Non-pigmented ciliary epithelial cell (primary cell): Measurements from ENCODE around the gene THOC1.
"Not testable (repeated sequence)": the region's sequence is repeated elsewhere in the genome, so short reads cannot be mapped to it uniquely, and the experiment has no call there.

ENCODE experiments used
- DNase-seq: peaks from one replicate; pipeline ENCODE4 v3.0.0-alpha.2; 2010; ENCODE audit warnings: low read depth

THOC1 gene, protein sequence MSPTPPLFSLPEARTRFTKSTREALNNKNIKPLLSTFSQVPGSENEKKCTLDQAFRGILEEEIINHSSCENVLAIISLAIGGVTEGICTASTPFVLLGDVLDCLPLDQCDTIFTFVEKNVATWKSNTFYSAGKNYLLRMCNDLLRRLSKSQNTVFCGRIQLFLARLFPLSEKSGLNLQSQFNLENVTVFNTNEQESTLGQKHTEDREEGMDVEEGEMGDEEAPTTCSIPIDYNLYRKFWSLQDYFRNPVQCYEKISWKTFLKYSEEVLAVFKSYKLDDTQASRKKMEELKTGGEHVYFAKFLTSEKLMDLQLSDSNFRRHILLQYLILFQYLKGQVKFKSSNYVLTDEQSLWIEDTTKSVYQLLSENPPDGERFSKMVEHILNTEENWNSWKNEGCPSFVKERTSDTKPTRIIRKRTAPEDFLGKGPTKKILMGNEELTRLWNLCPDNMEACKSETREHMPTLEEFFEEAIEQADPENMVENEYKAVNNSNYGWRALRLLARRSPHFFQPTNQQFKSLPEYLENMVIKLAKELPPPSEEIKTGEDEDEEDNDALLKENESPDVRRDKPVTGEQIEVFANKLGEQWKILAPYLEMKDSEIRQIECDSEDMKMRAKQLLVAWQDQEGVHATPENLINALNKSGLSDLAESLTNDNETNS

DNA sequence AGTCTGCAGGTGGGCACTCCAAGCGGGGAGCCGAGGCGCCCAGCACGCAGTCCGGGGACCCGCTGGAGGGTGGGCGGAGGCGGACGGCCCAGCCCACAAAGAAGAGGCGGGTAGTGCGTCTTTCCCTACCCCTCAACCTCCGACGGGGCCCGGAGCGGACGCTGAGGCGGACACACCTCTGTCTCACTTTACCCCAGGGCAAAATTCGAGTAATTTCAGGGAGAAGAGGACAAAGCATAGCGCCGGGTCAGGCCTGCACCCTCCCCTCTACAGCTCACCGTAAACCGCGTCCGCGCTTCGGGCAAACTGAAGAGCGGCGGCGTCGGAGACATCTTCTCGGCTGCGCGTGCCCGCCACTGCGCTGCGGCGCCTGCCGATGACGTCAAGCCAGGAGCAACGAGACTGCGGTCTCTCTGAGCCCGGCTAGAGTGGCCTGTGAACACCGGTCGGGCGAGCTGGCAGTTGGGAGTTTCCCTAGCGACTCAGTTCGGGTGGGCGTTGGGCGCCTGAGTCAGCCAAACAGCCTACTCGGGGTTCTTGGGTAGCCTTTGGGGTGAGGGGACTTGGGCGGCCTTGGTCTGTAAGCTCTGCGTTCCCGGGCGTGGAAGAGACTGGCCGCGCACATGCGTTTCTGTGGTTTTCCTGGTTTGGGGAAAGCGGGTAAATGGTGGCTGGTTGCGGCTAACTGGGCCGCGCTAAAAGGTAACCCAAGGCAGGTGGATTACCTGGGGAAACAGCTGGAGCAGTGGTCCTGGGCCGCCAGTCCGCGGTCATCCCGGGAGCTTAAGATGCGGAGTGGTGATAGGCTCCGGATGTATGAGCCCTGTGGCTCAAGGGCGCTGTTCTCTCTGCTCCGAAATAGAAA lies at the start of gene THOC1:
Gene THOC1, minus strand, starts transcription at position 360 of the 865 bp plus-strand sequence. Its CDS starts 28 bp downstream, at position 332.
- DNase-seq: peak; percentile 77

DNA sequence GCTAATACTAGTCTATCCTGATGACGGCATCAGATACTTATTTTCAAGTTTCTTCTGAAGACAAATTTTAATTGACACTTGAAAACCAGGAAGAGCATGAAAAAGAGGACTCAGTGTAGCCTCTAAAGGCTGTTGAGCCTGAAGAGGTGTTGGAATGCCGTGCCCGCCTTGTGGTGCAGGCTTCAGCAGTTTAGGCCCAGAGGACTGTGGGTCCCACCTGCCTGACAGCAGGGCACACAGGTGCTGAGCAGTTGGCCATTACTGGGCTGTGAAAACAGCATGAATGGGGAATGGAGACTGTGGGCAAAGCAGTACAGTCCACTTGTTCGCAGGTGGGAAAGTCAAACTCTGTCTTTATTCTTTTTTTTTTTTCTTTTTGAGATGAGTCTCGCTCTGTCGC lies 49.8 kb upstream of the THOC1 start:
- DNase-seq: no peak

DNA sequence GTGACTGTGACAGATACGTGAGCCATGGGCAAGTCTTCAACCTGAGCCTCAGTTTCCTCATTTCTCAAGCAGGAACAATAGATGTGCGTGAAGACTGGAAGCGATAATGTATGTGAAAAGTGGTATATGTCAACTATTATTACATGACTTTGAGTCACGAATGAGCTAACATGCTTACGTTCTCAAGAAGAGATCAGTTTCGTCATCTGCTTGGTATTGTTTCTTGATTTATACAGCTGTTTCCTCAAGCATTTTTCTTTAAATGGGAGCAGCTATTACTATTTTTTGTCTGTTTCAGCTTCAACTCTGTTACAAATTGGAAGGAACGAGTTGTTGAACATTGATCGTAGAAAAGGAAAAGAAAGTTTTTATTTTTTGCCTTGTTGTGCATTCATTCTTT lies 48.5 kb upstream of the THOC1 start:
- DNase-seq: no peak

DNA sequence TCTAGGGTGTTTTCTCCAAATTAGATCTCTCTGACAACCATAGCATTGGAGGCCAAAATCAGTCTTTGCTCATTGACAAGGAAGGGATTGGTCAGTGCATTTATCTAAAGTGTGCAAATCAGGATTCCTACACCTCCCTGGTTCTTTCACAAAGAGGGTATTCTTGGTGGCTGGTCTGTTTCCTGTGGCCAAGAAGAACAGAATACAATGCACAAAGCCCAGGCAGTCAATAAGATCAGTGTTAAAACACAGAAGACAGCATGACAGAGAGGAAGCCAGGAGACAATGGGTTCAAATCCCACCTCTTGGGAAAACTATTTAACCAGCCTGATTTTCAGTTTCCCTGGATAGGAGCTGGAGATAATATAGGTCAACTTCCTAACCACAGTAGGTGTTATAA lies 46.1 kb upstream of the THOC1 start:
- DNase-seq: no peak

DNA sequence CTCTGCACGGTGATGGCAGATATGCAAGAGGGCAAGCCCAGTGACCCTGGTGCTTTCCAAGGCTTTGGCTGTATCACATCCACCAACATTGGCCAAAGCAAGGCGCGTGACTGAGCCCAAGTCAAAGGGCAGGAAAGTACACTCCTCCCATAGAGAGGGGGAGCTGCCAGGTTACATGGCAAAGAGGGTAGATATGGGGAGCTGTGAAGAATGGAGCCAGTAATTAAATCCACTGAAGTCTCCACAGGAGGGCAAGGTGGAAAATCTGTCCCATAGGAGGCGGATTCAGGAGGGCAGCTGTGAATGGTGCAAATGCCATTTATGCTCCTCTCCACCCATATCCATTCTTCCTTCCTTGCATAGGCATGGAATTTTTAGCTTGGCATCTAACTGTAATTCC lies 44.6 kb upstream of the THOC1 start:
- no peak for DNase-seq

DNA sequence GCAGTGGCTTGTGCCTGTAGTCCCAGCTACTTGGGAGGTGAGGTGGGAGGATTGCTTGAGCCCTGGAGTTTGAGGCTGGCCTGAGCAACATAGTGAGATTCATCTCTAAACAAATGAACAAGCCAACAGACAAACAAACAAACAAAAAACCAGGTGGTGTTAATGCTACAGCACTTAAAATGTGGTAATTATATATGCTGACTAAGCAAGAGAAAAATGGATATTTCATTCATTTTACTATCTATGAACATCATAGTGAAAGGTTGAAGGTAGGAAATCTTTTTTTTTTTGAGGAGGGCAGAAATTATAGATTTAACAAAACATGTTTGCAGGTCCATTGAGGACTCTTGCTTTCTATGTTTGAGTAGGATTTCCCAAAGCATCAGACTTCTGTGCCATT lies 42.2 kb upstream of the THOC1 start:
- DNase-seq: no peak

DNA sequence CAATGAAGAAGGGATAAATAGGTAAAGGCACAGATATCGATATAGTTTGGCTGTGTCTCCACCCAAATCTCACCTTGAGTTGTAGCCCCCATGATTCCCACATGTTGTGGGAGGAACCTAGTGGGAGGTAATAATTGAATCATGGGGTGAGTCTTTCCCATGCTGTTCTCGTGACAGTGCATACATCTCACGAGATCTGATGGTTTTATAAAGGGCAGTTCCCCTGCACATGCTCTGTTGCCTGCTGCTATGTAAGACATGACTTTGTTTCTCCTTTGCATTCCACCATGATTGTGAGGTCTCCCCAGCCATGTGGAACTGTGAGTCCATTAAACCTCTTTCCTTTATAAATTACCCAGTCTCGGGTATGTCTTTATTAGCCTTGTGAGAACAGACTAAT lies 40.2 kb upstream of the THOC1 start:
- not testable (repeated sequence) for DNase-seq

DNA sequence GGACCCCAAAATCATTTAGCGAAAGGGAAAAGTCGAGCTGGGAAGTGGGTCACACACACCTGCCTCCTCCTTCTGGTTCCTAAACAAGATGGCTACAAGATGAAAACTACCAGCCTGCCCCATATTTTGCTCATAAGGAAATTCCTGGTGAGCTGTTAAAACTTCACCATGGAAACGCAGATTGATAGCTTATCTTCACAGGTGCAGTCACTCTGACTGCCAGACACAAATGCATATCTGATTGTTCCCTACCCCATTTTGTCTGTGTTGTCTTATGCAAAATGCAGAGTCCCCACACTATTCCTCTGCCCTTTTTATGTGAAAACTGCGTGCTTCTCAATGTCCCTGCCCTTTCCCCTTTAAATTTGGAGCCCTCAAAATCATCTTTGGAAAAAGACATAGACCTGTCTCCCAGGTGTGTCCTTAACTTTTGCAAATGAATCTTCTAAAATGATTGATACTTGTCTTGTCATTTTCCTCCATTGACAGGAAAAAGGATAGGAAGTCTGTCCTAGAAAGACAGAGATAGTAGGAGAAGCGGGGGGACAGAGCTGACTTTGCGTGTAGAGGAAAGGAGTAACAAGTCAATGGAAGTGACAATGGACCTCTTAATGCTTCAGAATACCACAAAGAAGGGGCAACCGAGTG lies 38.9 kb upstream of the THOC1 start:
- DNase-seq: no peak

DNA sequence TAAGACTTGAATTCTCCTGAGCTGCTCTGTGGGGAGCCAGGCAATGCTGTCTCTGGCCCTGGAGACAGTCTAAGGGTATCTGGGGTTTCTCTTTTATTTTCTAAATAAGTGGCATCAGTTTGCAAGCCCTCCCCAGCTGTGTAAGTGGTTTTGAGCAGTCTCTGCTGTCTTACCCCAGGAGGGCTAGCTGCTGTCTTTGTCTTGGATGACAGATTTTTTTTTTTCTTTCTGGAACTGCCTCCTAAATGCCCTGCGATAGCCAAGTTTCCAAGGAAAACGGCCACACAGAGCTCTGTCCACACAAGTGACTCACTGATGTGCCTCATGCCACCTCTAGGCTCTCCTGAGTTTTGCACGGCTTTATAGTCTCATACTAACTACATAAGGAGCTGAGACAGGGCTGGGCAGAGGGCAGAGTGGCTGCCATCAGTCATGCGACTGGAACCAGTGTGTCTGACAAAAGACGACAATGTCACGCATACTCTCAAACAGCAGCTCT lies 37.2 kb upstream of the THOC1 start:
- no peak for DNase-seq

DNA sequence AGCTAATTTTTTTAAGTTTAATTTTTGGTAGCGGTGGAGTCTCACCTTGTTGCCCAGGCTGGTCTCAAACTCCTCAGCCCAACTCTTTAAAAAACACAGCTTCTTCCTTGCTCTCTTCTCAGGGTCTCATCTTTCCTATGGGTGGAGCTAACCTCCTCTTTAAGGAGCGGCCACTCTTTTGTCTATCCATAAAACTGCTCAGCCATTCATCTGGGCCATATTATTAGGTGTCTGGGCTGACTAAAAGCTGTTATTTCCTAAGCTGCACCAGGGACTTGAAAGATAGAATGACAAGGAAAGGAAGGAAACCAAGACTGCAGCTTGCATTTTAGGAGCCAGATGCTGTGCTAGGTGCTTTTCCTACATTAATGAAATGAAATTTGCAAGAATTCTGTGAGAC lies 35.8 kb upstream of the THOC1 start:
- DNase-seq: no peak

DNA sequence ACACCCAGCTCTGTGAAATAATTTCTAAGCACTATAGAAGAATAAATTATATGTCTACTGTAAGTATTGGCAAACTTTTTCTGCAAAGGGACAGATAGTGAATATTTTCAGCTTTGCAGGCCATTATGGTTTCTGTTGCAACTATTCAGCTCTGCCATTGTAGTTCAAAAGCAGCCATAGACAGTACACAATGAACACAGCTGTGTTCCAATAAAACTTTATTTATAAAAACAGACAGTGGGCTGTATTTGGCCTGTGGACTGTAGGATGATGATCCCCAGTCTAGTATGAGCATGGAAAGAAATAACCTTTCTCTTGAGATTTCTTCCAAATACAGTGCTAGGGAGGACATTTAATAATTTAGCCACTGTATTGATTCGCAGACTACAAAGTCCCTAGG lies 35.2 kb upstream of the THOC1 start:
- no peak for DNase-seq

DNA sequence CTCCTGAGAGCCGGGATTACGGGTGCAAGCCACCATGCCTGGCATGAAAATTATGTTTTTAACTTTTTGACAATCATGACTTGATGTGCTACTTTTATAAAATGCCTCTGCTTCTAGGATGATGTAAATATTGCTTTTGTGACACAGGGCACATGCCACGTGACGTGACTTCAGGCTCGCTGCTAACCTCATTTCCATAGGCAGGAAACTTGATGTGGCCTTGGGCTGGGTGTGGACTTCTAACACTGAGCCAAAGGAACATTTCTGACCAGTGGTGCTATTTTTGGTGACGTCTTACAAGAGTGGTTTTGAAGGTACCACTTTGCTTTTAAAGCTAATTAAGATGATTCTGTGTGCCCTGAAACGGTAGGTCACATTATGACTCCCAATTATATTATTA lies 34.2 kb upstream of the THOC1 start:
- DNase-seq: no peak

DNA sequence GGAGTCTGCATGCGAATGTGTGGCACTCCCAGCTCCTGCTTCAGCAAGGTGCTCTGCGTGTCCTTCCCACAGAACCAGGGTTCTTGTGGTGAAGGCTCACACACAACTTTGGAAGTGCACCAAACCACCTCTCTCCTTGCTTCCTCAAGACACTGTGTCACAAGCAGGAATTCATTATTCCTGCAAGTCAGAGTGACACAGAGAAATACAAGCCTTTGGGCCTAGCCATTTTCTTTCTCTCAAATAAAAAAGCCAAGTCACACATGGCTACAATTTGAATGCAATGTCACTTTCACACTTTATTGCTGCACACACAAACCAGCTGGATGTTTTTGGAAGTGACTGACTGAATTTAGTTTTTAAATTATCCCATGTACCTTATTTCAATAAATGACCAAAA lies 30.1 kb upstream of the THOC1 start:
- no peak for DNase-seq

DNA sequence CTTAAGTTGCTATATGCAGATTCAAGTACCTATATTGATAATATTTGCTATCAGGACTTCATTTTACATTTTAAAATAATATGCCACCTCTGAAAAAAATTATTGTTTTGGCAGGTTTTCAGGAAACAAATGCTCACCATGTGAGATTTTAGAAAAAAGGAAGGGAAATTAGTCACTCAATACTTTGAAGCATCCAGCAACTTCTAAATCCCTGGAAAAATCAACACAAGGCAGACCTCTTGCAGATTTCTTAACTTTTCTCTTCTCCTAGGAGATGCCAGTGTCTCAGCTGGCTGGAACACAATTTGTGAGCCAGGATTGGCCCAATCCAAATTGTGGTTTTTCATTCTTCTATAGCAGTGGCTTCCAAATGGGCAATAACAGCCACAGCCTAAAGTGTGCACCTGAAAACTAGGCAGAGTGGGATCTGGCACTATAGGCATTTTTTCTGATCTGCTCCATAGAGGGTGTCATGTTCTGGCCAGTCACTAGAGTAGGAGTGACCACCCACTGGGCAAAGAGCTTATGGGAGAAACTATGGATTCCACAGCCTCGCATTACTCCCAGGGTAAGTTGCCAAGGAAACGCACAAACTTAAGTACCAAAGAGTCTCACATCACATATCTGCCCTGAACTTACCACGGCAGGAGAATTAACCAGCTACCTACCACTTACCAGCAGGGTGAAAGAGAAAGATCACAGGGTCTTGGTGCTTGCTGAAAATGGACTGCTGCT lies 28.1 kb upstream of the THOC1 start:
- DNase-seq: no peak

DNA sequence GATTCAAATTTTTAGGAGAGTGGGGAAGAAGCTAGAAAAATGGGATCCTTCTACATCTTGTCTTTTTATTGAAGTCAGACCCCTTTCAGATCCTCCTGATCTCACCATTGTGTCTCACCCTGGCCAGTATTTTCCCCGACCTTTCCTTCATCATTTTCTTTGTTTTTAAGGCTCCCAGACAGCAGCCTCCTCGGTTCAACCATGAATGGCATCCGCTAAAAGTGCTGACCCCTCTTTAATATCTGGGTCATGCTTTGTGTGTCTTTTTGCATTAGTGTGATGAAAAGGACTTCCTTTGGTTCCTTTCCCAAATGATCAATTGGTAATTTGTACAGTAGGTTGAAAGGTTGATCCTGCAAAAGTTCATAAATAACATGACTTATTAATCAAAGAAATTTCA lies 26.7 kb upstream of the THOC1 start:
- DNase-seq: no peak

DNA sequence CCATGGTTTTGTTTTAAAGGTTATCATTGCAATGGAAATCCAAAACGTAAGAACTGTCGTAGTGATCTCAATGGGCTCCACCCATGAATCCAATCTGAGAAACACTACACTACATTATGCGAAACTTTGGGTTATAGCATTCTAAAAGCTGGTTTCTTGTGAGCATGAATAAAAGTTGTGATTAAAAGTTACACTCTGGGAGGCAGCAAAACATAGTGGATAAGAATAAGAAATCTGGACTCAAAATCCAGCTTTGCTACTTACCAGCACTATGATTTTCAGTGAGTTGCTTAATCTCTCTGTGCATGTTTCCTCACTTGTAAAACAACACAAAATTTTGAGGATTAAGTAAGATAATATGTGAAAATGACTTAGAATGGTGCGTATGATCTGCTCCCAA lies 25.7 kb upstream of the THOC1 start:
- DNase-seq: no peak

DNA sequence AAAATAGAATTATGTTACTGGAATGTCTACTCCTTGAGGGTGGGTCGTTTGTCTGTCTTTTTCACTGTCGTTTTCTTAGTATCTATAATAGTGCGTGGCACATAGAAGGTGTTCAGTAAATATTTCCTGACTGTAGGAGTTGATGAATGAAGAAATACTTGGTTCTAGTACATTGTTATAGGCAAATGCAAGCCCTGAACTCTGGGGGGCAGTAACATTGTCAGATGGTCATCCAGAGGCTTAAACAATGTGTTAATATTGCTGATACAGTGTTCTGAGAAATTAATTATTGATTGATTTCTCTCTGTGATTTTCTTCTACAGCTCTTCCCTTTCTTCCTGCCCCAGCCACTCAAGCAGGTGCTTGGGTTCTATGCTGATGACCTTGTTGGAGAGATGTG lies 24.4 kb upstream of the THOC1 start:
- DNase-seq: no peak

DNA sequence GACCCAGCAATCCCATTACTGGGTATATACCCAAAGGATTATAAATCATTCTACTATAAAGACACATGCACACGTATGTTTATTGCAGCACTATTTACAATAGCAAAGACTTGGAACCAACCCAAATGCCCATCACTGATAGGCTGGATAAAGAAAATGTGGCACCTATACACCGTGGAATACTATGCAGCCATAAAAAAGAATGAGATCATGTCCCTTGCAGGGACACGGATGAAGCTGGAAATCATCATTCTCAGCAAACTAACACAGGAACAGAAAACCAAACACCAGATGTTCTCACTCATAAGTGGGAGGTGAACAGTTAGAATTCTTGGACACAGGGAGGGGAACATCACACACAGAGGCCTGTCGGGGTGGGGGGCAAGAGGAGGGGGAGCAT lies 22.1 kb upstream of the THOC1 start:
- DNase-seq: not testable (repeated sequence)

DNA sequence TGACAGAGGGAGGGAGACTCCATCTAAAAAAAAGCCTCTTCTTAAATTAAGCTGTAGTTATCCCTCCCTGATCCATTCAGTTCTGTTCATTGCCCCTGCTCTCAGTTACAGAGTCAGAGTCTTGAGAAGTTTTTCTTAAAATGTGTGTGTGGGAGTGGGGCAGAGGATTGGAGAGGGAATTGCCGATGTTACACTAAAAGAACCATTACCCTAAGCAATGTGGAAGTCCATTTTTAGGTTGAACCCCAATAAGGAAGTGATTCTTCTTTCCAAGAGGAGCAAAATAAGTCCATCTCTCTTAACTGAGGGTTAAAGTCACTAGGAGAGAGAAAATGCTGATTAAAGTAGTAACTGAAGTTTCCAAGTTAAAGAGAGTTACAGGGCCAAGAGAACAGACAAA lies 21.2 kb upstream of the THOC1 start:
- no peak for DNase-seq

DNA sequence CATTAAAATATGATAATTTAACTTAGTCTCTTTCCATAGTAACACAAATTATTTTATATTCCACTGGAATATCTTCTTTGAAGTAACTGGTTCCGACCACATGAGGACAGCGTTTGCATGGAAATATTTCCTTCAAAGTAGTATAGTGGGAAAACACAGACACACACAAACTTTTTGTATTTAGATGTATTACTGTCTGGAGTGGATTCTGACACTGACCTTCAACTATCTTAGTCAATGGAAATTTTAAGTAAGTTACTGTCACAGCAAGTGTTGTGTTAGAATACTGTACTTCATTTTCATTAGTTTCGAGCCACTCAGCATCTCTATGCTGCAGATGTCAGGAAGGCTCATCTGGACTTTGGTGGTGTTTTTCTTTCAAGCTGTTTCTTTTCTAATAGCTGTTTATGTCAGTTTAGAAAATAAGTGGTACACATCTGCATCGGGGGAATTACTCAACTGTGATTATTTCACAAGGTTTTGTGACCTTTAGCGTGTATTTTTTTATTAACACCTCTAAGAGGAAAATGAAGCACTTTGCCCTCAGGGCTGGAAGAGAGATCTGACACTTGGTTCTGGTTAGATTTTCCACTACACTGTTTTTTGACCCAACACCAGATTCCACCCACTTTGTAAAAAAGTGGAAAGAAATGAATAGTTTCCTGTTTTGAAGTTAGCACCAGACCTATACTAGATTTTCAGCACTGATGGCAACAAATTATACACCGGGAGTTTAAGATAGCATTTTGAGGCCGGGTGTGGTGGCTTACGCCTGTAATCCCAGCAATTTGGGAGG lies 18.9 kb upstream of the THOC1 start:
- no peak for DNase-seq

DNA sequence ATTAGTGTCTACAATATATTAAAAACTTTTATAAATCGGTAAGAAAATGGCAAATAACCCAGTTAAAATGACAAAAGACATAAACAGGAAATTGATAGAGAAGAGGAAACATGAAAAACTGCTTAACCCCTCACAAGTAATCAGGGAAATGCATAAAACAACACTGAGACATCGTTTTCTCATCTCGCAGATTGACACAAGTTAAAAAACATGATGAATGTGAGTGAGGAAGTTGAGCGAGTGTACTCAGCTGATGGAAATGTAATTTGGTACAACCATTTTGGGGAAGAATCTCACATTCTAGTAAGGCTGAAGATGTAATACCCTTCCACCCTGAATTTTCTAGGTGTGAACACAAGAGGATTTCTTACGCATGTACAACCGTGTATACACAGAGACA lies 18.0 kb upstream of the THOC1 start:
- DNase-seq: no peak
